ENCODE results near the gene LIMS2.

GRCh38 chr2:127652786-127653357 lies 22.5 kb downstream of the LIMS2 start:
- TF ChIP-seq REST (IDR thresholded peaks at IDR 0.05; ENCODE audit: unreplicated experiment) (no peak), EZH2 (IDR thresholded peaks at IDR 0.05; ENCODE audit: low read depth, unreplicated experiment) (no peak)
